ENCODE measurements around the gene PTPRG. TPM values are rescaled to one million over a fixed set of nuclear protein-coding genes. Genes with fewer than 3 reads are reported as not detected.

The PTPRG gene
- total and polyA plus RNA-seq, 2 donors, result 22.7 to 95.3 TPM

GRCh38 chr3:61667814-61668213, 106.4 kb downstream of the PTPRG start:
- no peaks in the 10 kb centered on the region for H3K4me1 ChIP-seq (ENCODE audit: insufficient read depth)

GRCh38 chr3:61668317-61668864, 107.0 kb downstream of the PTPRG start:
- no peaks in the 10 kb centered on the region for H3K4me1 ChIP-seq (ENCODE audit: insufficient read depth)
- H3K4me3 ChIP-seq (ENCODE audit: low read depth, low read length), result no peak overlapping the region
- WGBS, result 81% methylated on average over 5 of the region's 5 CpGs
- no peak overlapping the region for H3K27ac ChIP-seq (ENCODE audit: low read depth)
- no peak for DNase-seq (ENCODE audit: extremely low spot score)
- H3K36me3 ChIP-seq (ENCODE audit: insufficient read depth), result no peaks in the 10 kb centered on the region

More at GRCh38 chr3:61667814-61668213, 106.4 kb downstream of the PTPRG start:
- no peaks in the 10 kb centered on the region for H3K36me3 ChIP-seq (ENCODE audit: insufficient read depth)
- no peak overlapping the region for H3K27ac ChIP-seq (ENCODE audit: low read depth)
- H3K4me3 ChIP-seq (ENCODE audit: low read depth, low read length), result no peak overlapping the region
- DNase-seq (ENCODE audit: extremely low spot score), result no peak

GRCh38 chr3:61669203-61669602, 107.8 kb downstream of the PTPRG start:
- no peak overlapping the region for H3K27ac ChIP-seq (ENCODE audit: low read depth)
- no peak for DNase-seq (ENCODE audit: extremely low spot score)
- no peaks in the 10 kb centered on the region for H3K4me1 ChIP-seq (ENCODE audit: insufficient read depth)
- 88% methylated on average over 3 of the region's 3 CpGs for WGBS
- H3K4me3 ChIP-seq (ENCODE audit: low read depth, low read length), result no peak overlapping the region
- H3K36me3 ChIP-seq (ENCODE audit: insufficient read depth), result no peaks in the 10 kb centered on the region

GRCh38 chr3:61669668-61670299, 108.4 kb downstream of the PTPRG start:
- no peak overlapping the region for H3K27ac ChIP-seq (ENCODE audit: low read depth)
- no peaks in the 10 kb centered on the region for H3K4me1 ChIP-seq (ENCODE audit: insufficient read depth)
- no peaks in the 10 kb centered on the region for H3K36me3 ChIP-seq (ENCODE audit: insufficient read depth)
- H3K4me3 ChIP-seq (ENCODE audit: low read depth, low read length), result no peak overlapping the region
- 73% methylated on average over 6 of the region's 6 CpGs for WGBS
- no peak for DNase-seq (ENCODE audit: extremely low spot score)

GRCh38 chr3:61673651-61674050, 112.3 kb downstream of the PTPRG start:
- Histone ChIP-seq H3K4me1 (ENCODE audit: insufficient read depth) (no peaks in the 10 kb centered on the region), H3K27ac (ENCODE audit: low read depth) (no peak overlapping the region), H3K36me3 (ENCODE audit: insufficient read depth) (no peaks in the 10 kb centered on the region), H3K4me3 (ENCODE audit: low read depth, low read length) (no peak overlapping the region)
- no peak for DNase-seq (ENCODE audit: extremely low spot score)
- 83% methylated on average over 3 of the region's 3 CpGs for WGBS

- Histone ChIP-seq H3K4me3 (ENCODE audit: low read depth, low read length) (no peak overlapping the region), H3K27ac (ENCODE audit: low read depth) (no peak overlapping the region), H3K4me1 (ENCODE audit: insufficient read depth) (no peaks in the 10 kb centered on the region), H3K36me3 (ENCODE audit: insufficient read depth) (no peaks in the 10 kb centered on the region)
- no peak for DNase-seq (ENCODE audit: extremely low spot score)
- WGBS, result 76% methylated on average over 1 of the region's 1 CpG
Measured at GRCh38 chr3:61674596-61674995, 113.2 kb downstream of the PTPRG start.

GRCh38 chr3:61679026-61679425, 117.7 kb downstream of the PTPRG start:
- no peak for DNase-seq (ENCODE audit: extremely low spot score)
- H3K27ac ChIP-seq (ENCODE audit: low read depth), result no peak overlapping the region
- H3K36me3 ChIP-seq (ENCODE audit: insufficient read depth), result no peaks in the 10 kb centered on the region
- H3K4me1 ChIP-seq (ENCODE audit: insufficient read depth), result no peaks in the 10 kb centered on the region
- no peak overlapping the region for H3K4me3 ChIP-seq (ENCODE audit: low read depth, low read length)
- 93% methylated on average over 4 of the region's 4 CpGs for WGBS

GRCh38 chr3:61680617-61681016, 119.2 kb downstream of the PTPRG start:
- Histone ChIP-seq H3K4me3 (ENCODE audit: low read depth, low read length) (no peak overlapping the region), H3K36me3 (ENCODE audit: insufficient read depth) (no peaks in the 10 kb centered on the region), H3K27ac (ENCODE audit: low read depth) (no peak overlapping the region), H3K4me1 (ENCODE audit: insufficient read depth) (no peaks in the 10 kb centered on the region)
- no peak for DNase-seq (ENCODE audit: extremely low spot score)
- WGBS, result 82% methylated on average over 3 of the region's 3 CpGs

GRCh38 chr3:61681636-61682035, 120.3 kb downstream of the PTPRG start:
- Histone ChIP-seq H3K4me3 (ENCODE audit: low read depth, low read length) (no peak overlapping the region), H3K27ac (ENCODE audit: low read depth) (no peak overlapping the region), H3K4me1 (ENCODE audit: insufficient read depth) (no peaks in the 10 kb centered on the region), H3K36me3 (ENCODE audit: insufficient read depth) (no peaks in the 10 kb centered on the region)
- DNase-seq (ENCODE audit: extremely low spot score), result no peak
- WGBS, result 94% methylated on average over 5 of the region's 5 CpGs

- no peak overlapping the region for H3K4me3 ChIP-seq (ENCODE audit: low read depth, low read length)
- H3K4me1 ChIP-seq (ENCODE audit: insufficient read depth), result no peaks in the 10 kb centered on the region
- no peak for DNase-seq (ENCODE audit: extremely low spot score)
- WGBS, result 77% methylated on average over 10 of the region's 10 CpGs
- H3K36me3 ChIP-seq (ENCODE audit: insufficient read depth), result no peaks in the 10 kb centered on the region
- no peak overlapping the region for H3K27ac ChIP-seq (ENCODE audit: low read depth)
Measured at GRCh38 chr3:61682671-61683548, 121.5 kb downstream of the PTPRG start.

GRCh38 chr3:61683549-61684236, 122.3 kb downstream of the PTPRG start:
- H3K36me3 ChIP-seq (ENCODE audit: insufficient read depth), result no peaks in the 10 kb centered on the region
- WGBS, result 93% methylated on average over 11 of the region's 11 CpGs
- DNase-seq (ENCODE audit: extremely low spot score), result no peak
- no peak overlapping the region for H3K27ac ChIP-seq (ENCODE audit: low read depth)
- H3K4me1 ChIP-seq (ENCODE audit: insufficient read depth), result no peaks in the 10 kb centered on the region
- H3K4me3 ChIP-seq (ENCODE audit: low read depth, low read length), result no peak overlapping the region

- Histone ChIP-seq H3K4me1 (ENCODE audit: insufficient read depth) (no peaks in the 10 kb centered on the region), H3K4me3 (ENCODE audit: low read depth, low read length) (no peak overlapping the region), H3K36me3 (ENCODE audit: insufficient read depth) (no peaks in the 10 kb centered on the region), H3K27ac (ENCODE audit: low read depth) (no peak overlapping the region)
- WGBS, result 88% methylated on average over 3 of the region's 3 CpGs
- no peak for DNase-seq (ENCODE audit: extremely low spot score)
Measured at GRCh38 chr3:61684386-61684785, 123.0 kb downstream of the PTPRG start.

GRCh38 chr3:61685755-61686154, 124.4 kb downstream of the PTPRG start:
- H3K4me1 ChIP-seq (ENCODE audit: insufficient read depth), result no peaks in the 10 kb centered on the region
- no peak for DNase-seq (ENCODE audit: extremely low spot score)
- H3K36me3 ChIP-seq (ENCODE audit: insufficient read depth), result no peaks in the 10 kb centered on the region
- WGBS, result 84% methylated on average over 9 of the region's 9 CpGs
- no peak overlapping the region for H3K4me3 ChIP-seq (ENCODE audit: low read depth, low read length)
- H3K27ac ChIP-seq (ENCODE audit: low read depth), result no peak overlapping the region
